ENCODE results near the gene FCHSD2. TPM values are rescaled to one million over a fixed set of nuclear protein-coding genes. Genes with fewer than 3 reads are reported as not detected.

The FCHSD2 gene
- total and polyA plus RNA-seq, 2 donors (not counting 1 experiment from before 2014, with no cell fraction given) = 19.5 to 40.6 TPM

DNA sequence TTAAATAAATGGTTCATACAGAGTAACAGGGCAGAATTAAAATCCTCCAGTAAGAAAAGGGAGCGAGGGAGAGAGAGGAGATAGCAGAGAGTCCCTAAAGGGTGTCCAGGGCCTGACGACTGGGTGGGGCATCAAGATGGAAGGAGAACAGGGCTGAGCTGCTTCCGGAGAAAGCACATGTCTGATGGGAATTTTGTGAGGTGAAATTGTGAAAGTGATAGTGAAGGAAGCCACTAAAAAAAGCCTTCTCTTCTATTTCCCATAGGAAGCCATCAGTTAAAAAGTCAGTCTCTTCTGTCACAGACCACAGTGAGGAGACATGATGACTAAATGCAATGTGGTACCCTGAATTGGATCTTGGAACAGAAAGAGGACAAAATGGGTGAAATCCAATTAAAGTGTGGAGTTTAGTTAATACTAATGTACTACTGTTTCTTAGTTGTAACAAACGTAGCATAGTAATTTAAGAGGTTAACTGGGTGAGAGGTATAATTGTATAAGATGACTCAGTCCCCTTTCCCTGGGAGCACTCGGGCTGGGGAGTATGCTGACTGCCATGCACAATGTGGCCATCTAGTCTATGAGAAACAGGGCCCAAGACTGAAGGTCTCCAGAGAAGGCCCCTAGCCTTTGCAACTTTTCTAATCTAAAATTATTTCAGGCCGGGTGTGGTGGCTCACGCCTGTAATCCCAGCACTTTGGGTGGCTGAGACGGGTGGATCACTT, 29.5 kb upstream of the FCHSD2 start:
- Histone ChIP-seq H3K79me2 (ENCODE audit: control insufficient read depth, insufficient read depth, low read length) (no peaks in the 10 kb centered on the region), H2AFZ (ENCODE audit: low read length) (no peak overlapping the region), H3K4me3 (replicated peaks in 1 of 4; ENCODE audit: control extremely low read depth in 1 of 4, insufficient read depth in 1 of 4, low read depth in 3 of 4, low read length in 4 of 4) (no peak overlapping the region), H3K9ac (ENCODE audit: insufficient read depth, low read length) (no peak overlapping the region), H3K4me2 (ENCODE audit: extremely low read depth, insufficient read depth, low read length) (no peak overlapping the region), H3K27me3 (ENCODE audit: control insufficient read depth, insufficient read depth, low read length) (no peaks in the 10 kb centered on the region), H3K27ac (ENCODE audit: insufficient read depth, low read length) (no peak overlapping the region), H3K9me3 (ENCODE audit: control insufficient read depth, insufficient read depth, low read depth, low read length) (no peaks in the 10 kb centered on the region), H4K20me1 (ENCODE audit: control insufficient read depth, extremely low read depth, insufficient read depth, low read length) (no peaks in the 10 kb centered on the region), H3K36me3 (ENCODE audit: control insufficient read depth, insufficient read depth, low read length) (no peaks in the 10 kb centered on the region), H3K4me1 (ENCODE audit: control insufficient read depth, extremely low read depth, insufficient read depth, low read length) (no peaks in the 10 kb centered on the region)
- no peak for TF ChIP-seq EZH2 (IDR thresholded peaks at IDR 0.05; ENCODE audit: low read length, missing control alignments)
- DNase-seq (ENCODE audit: low read depth in 2 of 2) = peak in 1 of 2 donors; percentile 41

DNA sequence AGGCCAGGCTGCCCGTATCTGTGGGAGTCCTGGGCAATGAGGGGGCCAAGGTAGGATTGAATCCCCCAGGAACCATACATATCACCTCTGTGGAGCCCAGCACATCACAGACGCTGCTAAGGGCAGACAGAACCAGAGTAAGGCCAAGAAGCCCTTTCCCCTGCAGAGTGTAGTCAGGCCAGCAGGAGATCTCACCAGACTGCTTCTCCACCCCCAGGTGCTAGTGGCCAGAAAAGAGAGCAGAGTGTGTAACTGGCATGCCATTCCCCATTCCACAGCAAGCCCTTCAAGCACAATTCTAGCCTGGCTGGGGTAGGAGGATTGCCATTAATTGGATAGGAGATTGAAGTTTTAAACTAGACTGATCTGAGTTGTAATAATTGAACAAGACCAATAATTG, 28.0 kb upstream of the FCHSD2 start:
- H3K4me1 ChIP-seq (ENCODE audit: control insufficient read depth, extremely low read depth, insufficient read depth, low read length) = no peaks in the 10 kb centered on the region
- no peak overlapping the region for H3K4me3 ChIP-seq (replicated peaks in 1 of 4; ENCODE audit: control extremely low read depth in 1 of 4, insufficient read depth in 1 of 4, low read depth in 3 of 4, low read length in 4 of 4)
- no peaks in the 10 kb centered on the region for H3K9me3 ChIP-seq (ENCODE audit: control insufficient read depth, insufficient read depth, low read depth, low read length)
- H2AFZ ChIP-seq (ENCODE audit: low read length) = no peak overlapping the region
- DNase-seq (ENCODE audit: low read depth in 2 of 2) = no peak
- H3K9ac ChIP-seq (ENCODE audit: insufficient read depth, low read length) = no peak overlapping the region
- H4K20me1 ChIP-seq (ENCODE audit: control insufficient read depth, extremely low read depth, insufficient read depth, low read length) = no peaks in the 10 kb centered on the region
- H3K79me2 ChIP-seq (ENCODE audit: control insufficient read depth, insufficient read depth, low read length) = no peaks in the 10 kb centered on the region
- TF ChIP-seq EZH2 (IDR thresholded peaks at IDR 0.05; ENCODE audit: low read length, missing control alignments) = no peak
- TF ChIP-seq, protein P1, sequence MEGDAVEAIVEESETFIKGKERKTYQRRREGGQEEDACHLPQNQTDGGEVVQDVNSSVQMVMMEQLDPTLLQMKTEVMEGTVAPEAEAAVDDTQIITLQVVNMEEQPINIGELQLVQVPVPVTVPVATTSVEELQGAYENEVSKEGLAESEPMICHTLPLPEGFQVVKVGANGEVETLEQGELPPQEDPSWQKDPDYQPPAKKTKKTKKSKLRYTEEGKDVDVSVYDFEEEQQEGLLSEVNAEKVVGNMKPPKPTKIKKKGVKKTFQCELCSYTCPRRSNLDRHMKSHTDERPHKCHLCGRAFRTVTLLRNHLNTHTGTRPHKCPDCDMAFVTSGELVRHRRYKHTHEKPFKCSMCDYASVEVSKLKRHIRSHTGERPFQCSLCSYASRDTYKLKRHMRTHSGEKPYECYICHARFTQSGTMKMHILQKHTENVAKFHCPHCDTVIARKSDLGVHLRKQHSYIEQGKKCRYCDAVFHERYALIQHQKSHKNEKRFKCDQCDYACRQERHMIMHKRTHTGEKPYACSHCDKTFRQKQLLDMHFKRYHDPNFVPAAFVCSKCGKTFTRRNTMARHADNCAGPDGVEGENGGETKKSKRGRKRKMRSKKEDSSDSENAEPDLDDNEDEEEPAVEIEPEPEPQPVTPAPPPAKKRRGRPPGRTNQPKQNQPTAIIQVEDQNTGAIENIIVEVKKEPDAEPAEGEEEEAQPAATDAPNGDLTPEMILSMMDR (conservative IDR thresholded peaks at IDR 0.05 in 1 of 2, IDR thresholded peaks at IDR 0.05 in 1 of 2; ENCODE audit: low read depth in 1 of 2, low read length in 2 of 2) = no peak
- no peak overlapping the region for H3K4me2 ChIP-seq (ENCODE audit: extremely low read depth, insufficient read depth, low read length)
- H3K27me3 ChIP-seq (ENCODE audit: control insufficient read depth, insufficient read depth, low read length) = no peaks in the 10 kb centered on the region
- H3K36me3 ChIP-seq (ENCODE audit: control insufficient read depth, insufficient read depth, low read length) = no peaks in the 10 kb centered on the region
- H3K27ac ChIP-seq (ENCODE audit: insufficient read depth, low read length) = no peak overlapping the region

DNA sequence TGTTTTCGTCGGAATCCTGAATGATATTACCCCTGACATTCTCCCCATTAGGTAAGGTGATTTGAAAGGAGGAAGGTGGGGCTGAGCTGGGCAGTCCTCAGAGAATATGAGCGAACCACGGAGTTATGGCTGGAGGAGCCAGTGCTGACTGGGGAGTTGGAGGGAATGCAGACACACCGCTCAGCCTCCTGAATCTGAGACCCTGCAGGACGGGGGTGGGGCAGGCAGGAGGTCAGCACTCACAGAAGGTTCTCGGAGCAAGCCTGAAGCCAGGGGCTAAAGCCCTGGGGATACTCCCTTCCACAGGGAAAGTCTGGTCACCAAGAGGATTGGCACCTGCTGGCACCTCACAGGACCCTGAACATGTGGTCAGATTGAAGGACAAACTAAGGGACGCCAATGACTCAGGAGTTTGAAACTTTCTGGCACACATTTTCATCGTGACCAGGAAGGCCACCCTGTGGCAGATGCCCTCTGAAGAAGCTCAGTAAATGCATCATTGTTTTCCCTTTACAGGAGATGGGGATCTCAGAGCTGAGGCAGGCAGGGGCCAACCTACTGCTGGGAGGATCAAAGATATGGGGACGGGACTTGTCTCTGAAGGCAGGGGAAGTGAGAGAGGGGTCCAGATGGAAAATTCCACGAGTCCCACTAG, 26.9 kb upstream of the FCHSD2 start:
- H3K4me3 ChIP-seq (replicated peaks in 1 of 4; ENCODE audit: control extremely low read depth in 1 of 4, insufficient read depth in 1 of 4, low read depth in 3 of 4, low read length in 4 of 4) = no peak overlapping the region

More for the DNA sequence above, 26.9 kb upstream of the FCHSD2 start:
- Histone ChIP-seq H3K9me3 (ENCODE audit: control insufficient read depth, insufficient read depth, low read depth, low read length) (no peaks in the 10 kb centered on the region), H2AFZ (ENCODE audit: low read length) (no peak overlapping the region), H3K36me3 (ENCODE audit: control insufficient read depth, insufficient read depth, low read length) (no peaks in the 10 kb centered on the region), H3K4me1 (ENCODE audit: control insufficient read depth, extremely low read depth, insufficient read depth, low read length) (no peaks in the 10 kb centered on the region), H3K4me2 (ENCODE audit: extremely low read depth, insufficient read depth, low read length) (no peak overlapping the region), H4K20me1 (ENCODE audit: control insufficient read depth, extremely low read depth, insufficient read depth, low read length) (no peaks in the 10 kb centered on the region), H3K27ac (ENCODE audit: insufficient read depth, low read length) (no peak overlapping the region), H3K79me2 (ENCODE audit: control insufficient read depth, insufficient read depth, low read length) (no peaks in the 10 kb centered on the region), H3K9ac (ENCODE audit: insufficient read depth, low read length) (no peak overlapping the region), H3K27me3 (ENCODE audit: control insufficient read depth, insufficient read depth, low read length) (no peaks in the 10 kb centered on the region)
- TF ChIP-seq EZH2 (IDR thresholded peaks at IDR 0.05; ENCODE audit: low read length, missing control alignments) = no peak
- DNase-seq (ENCODE audit: low read depth in 2 of 2) = no peak
